ENCODE results near the gene FGD6.

FGD6 gene

GRCh38 chr12:95051241-95051640 is 166.0 kb downstream of the FGD6 start:
- no peaks in the 10 kb centered on the region for H3K9me3 ChIP-seq (ENCODE audit: insufficient read depth, low read depth, low read length)
- no peaks in the 10 kb centered on the region for H3K79me1 ChIP-seq (ENCODE audit: low read length)
- H3K23ac ChIP-seq (ENCODE audit: low read length) = no peak overlapping the region
- no peak overlapping the region for H2AK5ac ChIP-seq (ENCODE audit: low read length)
- H3K4me1 ChIP-seq (ENCODE audit: control insufficient read depth in 1 of 2, insufficient read depth in 2 of 2, low read length in 2 of 2) = no peaks in the 10 kb centered on the region
- H3K79me2 ChIP-seq (ENCODE audit: control insufficient read depth, insufficient read depth, low read length, poor library complexity) = no peaks in the 10 kb centered on the region
- no peak overlapping the region for H3K4me3 ChIP-seq (ENCODE audit: low read depth, low read length)
- no peak overlapping the region for H4K12ac ChIP-seq (ENCODE audit: low read depth, low read length)
- no peak overlapping the region for H3K9ac ChIP-seq (ENCODE audit: low read length)
- H2BK12ac ChIP-seq (ENCODE audit: low read length) = no peak overlapping the region
- no peak overlapping the region for H3K14ac ChIP-seq (ENCODE audit: low read length)
- H4K8ac ChIP-seq (ENCODE audit: low read depth, low read length) = no peak overlapping the region
- no peak overlapping the region for H3K27ac ChIP-seq (ENCODE audit: low read depth, low read length)
- H3K4ac ChIP-seq (ENCODE audit: low read depth, low read length) = no peak overlapping the region
- no peaks in the 10 kb centered on the region for H3K27me3 ChIP-seq (ENCODE audit: insufficient read depth, low read length)
- DNase-seq = no peak
- peaks cover 26 to 32% of the 10 kb centered on the region in 2 experiments for H3K36me3 ChIP-seq (ENCODE audit: control insufficient read depth in 1 of 2, insufficient read depth in 2 of 2, low read length in 2 of 2)
- no peak overlapping the region for H4K91ac ChIP-seq (ENCODE audit: low read depth, low read length)
- H3K18ac ChIP-seq (ENCODE audit: low read length) = no peak overlapping the region
- H3K4me2 ChIP-seq (ENCODE audit: low read length) = no peak overlapping the region
- H2AFZ ChIP-seq (ENCODE audit: insufficient read depth, low read length, poor library complexity) = no peak overlapping the region
- no peak overlapping the region for H2BK120ac ChIP-seq (ENCODE audit: insufficient read depth, low read length, poor library complexity)
- no CpG with 5 or more reads among the region's 4 CpGs for WGBS (ENCODE audit: extremely low coverage, insufficient coverage, insufficient read length)
- H2BK5ac ChIP-seq (ENCODE audit: low read depth, low read length, poor library complexity) = no peak overlapping the region

GRCh38 chr12:95037906-95038305 is 179.4 kb downstream of the FGD6 start:
- no peak for DNase-seq
- Histone ChIP-seq H3K79me2 (ENCODE audit: control insufficient read depth, insufficient read depth, low read length, poor library complexity) (no peaks in the 10 kb centered on the region), H3K79me1 (ENCODE audit: low read length) (no peaks in the 10 kb centered on the region), H3K9me3 (ENCODE audit: insufficient read depth, low read depth, low read length) (no peaks in the 10 kb centered on the region), H3K9ac (ENCODE audit: low read length) (no peak overlapping the region), H2AK5ac (ENCODE audit: low read length) (no peak overlapping the region), H3K36me3 (ENCODE audit: control insufficient read depth in 1 of 2, insufficient read depth in 2 of 2, low read length in 2 of 2) (peaks cover 13 to 15% of the 10 kb centered on the region in 2 experiments), H3K14ac (ENCODE audit: low read length) (no peak overlapping the region), H4K91ac (ENCODE audit: low read depth, low read length) (no peak overlapping the region), H2BK12ac (ENCODE audit: low read length) (no peak overlapping the region), H3K27me3 (ENCODE audit: insufficient read depth, low read length) (no peaks in the 10 kb centered on the region), H3K4me1 (ENCODE audit: control insufficient read depth in 1 of 2, insufficient read depth in 2 of 2, low read length in 2 of 2) (no peaks in the 10 kb centered on the region), H3K27ac (ENCODE audit: low read depth, low read length) (no peak overlapping the region), H4K8ac (ENCODE audit: low read depth, low read length) (no peak overlapping the region), H4K12ac (ENCODE audit: low read depth, low read length) (no peak overlapping the region), H3K4ac (ENCODE audit: low read depth, low read length) (no peak overlapping the region), H2BK5ac (ENCODE audit: low read depth, low read length, poor library complexity) (no peak overlapping the region), H3K23ac (ENCODE audit: low read length) (no peak overlapping the region), H2AFZ (ENCODE audit: insufficient read depth, low read length, poor library complexity) (no peak overlapping the region), H3K4me2 (ENCODE audit: low read length) (no peak overlapping the region), H3K18ac (ENCODE audit: low read length) (no peak overlapping the region), H3K4me3 (ENCODE audit: low read depth, low read length) (no peak overlapping the region), H2BK120ac (ENCODE audit: insufficient read depth, low read length, poor library complexity) (no peak overlapping the region)
- WGBS (ENCODE audit: extremely low coverage, insufficient coverage, insufficient read length) = no CpG with 5 or more reads among the region's 2 CpGs

GRCh38 chr12:95034750-95035149 is 182.5 kb downstream of the FGD6 start:
- no CpG with 5 or more reads among the region's 1 CpG for WGBS (ENCODE audit: extremely low coverage, insufficient coverage, insufficient read length)
- no peak overlapping the region for H3K4ac ChIP-seq (ENCODE audit: low read depth, low read length)
- no peak overlapping the region for H2BK5ac ChIP-seq (ENCODE audit: low read depth, low read length, poor library complexity)
- no peak overlapping the region for H3K4me3 ChIP-seq (ENCODE audit: low read depth, low read length)
- no peak overlapping the region for H4K12ac ChIP-seq (ENCODE audit: low read depth, low read length)
- no peak for DNase-seq
- no peak overlapping the region for H3K4me2 ChIP-seq (ENCODE audit: low read length)
- no peak overlapping the region for H2AFZ ChIP-seq (ENCODE audit: insufficient read depth, low read length, poor library complexity)
- no peak overlapping the region for H3K27ac ChIP-seq (ENCODE audit: low read depth, low read length)
- no peak overlapping the region for H2AK5ac ChIP-seq (ENCODE audit: low read length)
- H2BK120ac ChIP-seq (ENCODE audit: insufficient read depth, low read length, poor library complexity) = no peak overlapping the region
- H3K27me3 ChIP-seq (ENCODE audit: insufficient read depth, low read length) = no peaks in the 10 kb centered on the region
- no peaks in the 10 kb centered on the region for H3K79me2 ChIP-seq (ENCODE audit: control insufficient read depth, insufficient read depth, low read length, poor library complexity)
- H3K9me3 ChIP-seq (ENCODE audit: insufficient read depth, low read depth, low read length) = no peaks in the 10 kb centered on the region
- H3K9ac ChIP-seq (ENCODE audit: low read length) = no peak overlapping the region
- no peak overlapping the region for H3K18ac ChIP-seq (ENCODE audit: low read length)
- no peak overlapping the region for H3K14ac ChIP-seq (ENCODE audit: low read length)
- H3K4me1 ChIP-seq (ENCODE audit: control insufficient read depth in 1 of 2, insufficient read depth in 2 of 2, low read length in 2 of 2) = no peaks in the 10 kb centered on the region
- no peak overlapping the region for H4K91ac ChIP-seq (ENCODE audit: low read depth, low read length)
- no peak overlapping the region for H4K8ac ChIP-seq (ENCODE audit: low read depth, low read length)
- no peak overlapping the region for H3K23ac ChIP-seq (ENCODE audit: low read length)
- H3K79me1 ChIP-seq (ENCODE audit: low read length) = no peaks in the 10 kb centered on the region
- no peak overlapping the region for H2BK12ac ChIP-seq (ENCODE audit: low read length)
- peaks cover 16 to 19% of the 10 kb centered on the region in 2 experiments for H3K36me3 ChIP-seq (ENCODE audit: control insufficient read depth in 1 of 2, insufficient read depth in 2 of 2, low read length in 2 of 2)
